Measurements from ENCODE around the gene MOSPD2.

The MOSPD2 gene

GRCh38 chrX:14920196-14920595, 47.0 kb downstream of the MOSPD2 start:
- POLR2A ChIA-PET = no interaction called here
- DNase-seq (ENCODE audit: extremely low spot score) = no peak
- TF ChIP-seq CTCF (IDR thresholded peaks at IDR 0.05; ENCODE audit: control extremely low read depth, extremely low read depth, low read depth, missing control alignments) = no peak
- CTCF ChIA-PET = no interaction called here

GRCh38 chrX:14922437-14922836, 49.2 kb downstream of the MOSPD2 start:
- ChIA-PET CTCF (interaction anchor here (1.1 kb wide), 1 partner anchor 9 kb away, joined by 3 read pairs; no protein-coding TSS in a partner anchor), POLR2A (no interaction called here)
- no peak for DNase-seq (ENCODE audit: extremely low spot score)
- TF ChIP-seq CTCF (IDR thresholded peaks at IDR 0.05; ENCODE audit: control extremely low read depth, extremely low read depth, low read depth, missing control alignments) = no peak

GRCh38 chrX:14923761-14924160, 50.5 kb downstream of the MOSPD2 start:
- POLR2A ChIA-PET = no interaction called here
- CTCF ChIA-PET = no interaction called here
- DNase-seq (ENCODE audit: extremely low spot score) = no peak
- TF ChIP-seq CTCF (IDR thresholded peaks at IDR 0.05; ENCODE audit: control extremely low read depth, extremely low read depth, low read depth, missing control alignments) = no peak

GRCh38 chrX:14926471-14926870, 53.2 kb downstream of the MOSPD2 start:
- no peak for DNase-seq (ENCODE audit: extremely low spot score)
- TF ChIP-seq CTCF (IDR thresholded peaks at IDR 0.05; ENCODE audit: control extremely low read depth, extremely low read depth, low read depth, missing control alignments) = no peak
- POLR2A ChIA-PET = no interaction called here
- CTCF ChIA-PET = no interaction called here

- ChIA-PET CTCF (no interaction called here), POLR2A (no interaction called here)
- DNase-seq (ENCODE audit: extremely low spot score) = no peak
- no peak for TF ChIP-seq CTCF (IDR thresholded peaks at IDR 0.05; ENCODE audit: control extremely low read depth, extremely low read depth, low read depth, missing control alignments)
Measured at GRCh38 chrX:14927401-14927800, 54.2 kb downstream of the MOSPD2 start.

GRCh38 chrX:14930663-14931062, 57.4 kb downstream of the MOSPD2 start:
- ChIA-PET POLR2A (no interaction called here), CTCF (no interaction called here)
- no peak for DNase-seq (ENCODE audit: extremely low spot score)
- TF ChIP-seq CTCF (IDR thresholded peaks at IDR 0.05; ENCODE audit: control extremely low read depth, extremely low read depth, low read depth, missing control alignments) = no peak

- TF ChIP-seq CTCF (IDR thresholded peaks at IDR 0.05; ENCODE audit: control extremely low read depth, extremely low read depth, low read depth, missing control alignments) = no peak
- ChIA-PET CTCF (interaction anchor here (1.1 kb wide), 2 partner anchors 9 to 14 kb away, joined by 3 read pairs; no protein-coding TSS in a partner anchor), POLR2A (no interaction called here)
- DNase-seq (ENCODE audit: extremely low spot score) = no peak
Measured at GRCh38 chrX:14932136-14932535, 58.9 kb downstream of the MOSPD2 start.
